KMS-11 (cell line): ENCODE results near the gene TOMM20.

ENCODE experiments used
- H2AFZ ChIP-seq: fragments of 200-600 bp; sonication (generic); 2 replicates; pipeline ENCODE4 v1.6.1; 2016; ENCODE audit warnings: antibody characterized with exemption, mixed run types, low read depth
- H3K27ac ChIP-seq: fragments of 200-600 bp; sonication (generic); 2 replicates; pipeline ENCODE4 v1.6.1; 2016; ENCODE audit warnings: mild to moderate bottlenecking, mixed run types
- H3K27me3 ChIP-seq: fragments of 200-600 bp; sonication (generic); 2 replicates; pipeline ENCODE4 v1.6.1; 2017; ENCODE audit warnings: mild to moderate bottlenecking, low read depth, mixed run types, moderate library complexity; ENCODE audit not compliant: insufficient read depth
- H3K36me3 ChIP-seq: fragments of 200-600 bp; sonication (generic); 2 replicates; pipeline ENCODE4 v1.6.1; 2017; ENCODE audit warnings: mild to moderate bottlenecking, mixed run types; ENCODE audit not compliant: insufficient read depth
- H3K4me1 ChIP-seq: fragments of 200-600 bp; sonication (generic); 2 replicates; pipeline ENCODE4 v1.6.1; 2016; ENCODE audit warnings: mild to moderate bottlenecking, low read depth, mixed run types; ENCODE audit not compliant: poor library complexity, severe bottlenecking
- H3K4me2 ChIP-seq: fragments of 200-600 bp; sonication (generic); 2 replicates; pipeline ENCODE4 v1.7.0; 2016; ENCODE audit warnings: mild to moderate bottlenecking, mixed run types
- H3K4me3 ChIP-seq: fragments of 200-600 bp; sonication (generic); IDR thresholded peaks from 2 replicates; pipeline ENCODE4 v1.6.1; 2017; ENCODE audit warnings: low read depth, low read length, mixed read lengths; ENCODE audit not compliant: insufficient read depth
- H3K79me2 ChIP-seq: fragments of 200-600 bp; sonication (generic); 2 replicates; pipeline ENCODE4 v1.6.1; 2016; ENCODE audit warnings: low read depth, mixed run types; ENCODE audit not compliant: insufficient read depth
- H3K9ac ChIP-seq: fragments of 200-600 bp; sonication (generic); 2 replicates; pipeline ENCODE4 v1.6.1; 2016; ENCODE audit warnings: mild to moderate bottlenecking, mixed run types
- H4K20me1 ChIP-seq: fragments of 200-600 bp; sonication (generic); 2 replicates; pipeline ENCODE4 v1.6.1; 2016; ENCODE audit warnings: mild to moderate bottlenecking, mixed run types; ENCODE audit not compliant: insufficient read depth
- TF ChIP-seq, protein P1 (sequence below): fragments of 200-600 bp; sonication (generic); conservative IDR thresholded peaks from 2 replicates; pipeline ENCODE4 v1.6.1; 2017; ENCODE audit warnings: low read depth, mild to moderate bottlenecking, antibody characterized with exemption, low read length, moderate library complexity, mixed read lengths

The TOMM20 gene

DNA sequence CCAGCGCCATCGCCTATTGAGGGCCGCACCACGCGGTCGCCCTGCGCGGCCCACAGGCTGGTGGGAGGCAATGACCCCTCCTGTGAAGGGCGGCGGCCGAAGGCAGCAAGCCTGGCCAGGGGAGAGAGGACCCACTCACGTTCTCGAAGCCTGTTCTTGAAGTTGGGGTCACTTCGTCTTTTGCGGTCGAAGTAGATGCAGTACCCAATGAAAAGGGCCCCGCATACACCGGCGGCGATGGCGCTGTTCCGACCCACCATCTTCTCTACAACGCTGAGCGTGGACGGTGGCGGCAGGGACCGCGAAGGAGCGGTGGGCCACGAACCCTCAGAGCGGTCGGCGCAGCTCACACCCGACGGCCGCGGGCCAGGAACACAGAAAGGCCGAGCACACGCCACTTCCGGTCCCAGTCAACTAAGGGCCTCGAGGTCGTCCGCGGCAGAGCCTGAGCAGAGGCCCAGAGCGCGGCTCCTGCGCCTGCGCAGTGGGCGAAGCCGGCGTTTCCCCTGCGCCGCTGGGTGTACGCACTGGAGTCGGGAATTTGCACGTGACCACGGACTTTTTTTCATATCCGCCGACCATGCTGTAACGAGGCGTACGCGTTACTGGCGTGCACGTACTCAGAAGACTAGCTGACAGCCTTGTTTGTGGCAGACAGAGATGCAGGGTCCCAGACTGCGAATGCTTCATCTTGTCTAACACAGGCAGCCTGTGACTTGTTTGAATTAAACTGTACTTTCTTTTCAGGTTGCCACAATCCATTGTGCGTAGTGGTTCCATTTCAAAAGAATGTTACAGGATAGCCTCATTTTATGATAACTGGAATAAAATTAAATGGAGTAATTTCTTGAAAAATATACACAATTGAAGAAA lies at the start of gene TOMM20:
Gene TOMM20 (minus strand): TSS at position 382 of the 873 bp plus-strand sequence. CDS start 122 bp downstream, at position 260.
- peak within 1 kb of the TSS; percentile 66 for H2AFZ ChIP-seq
- H3K27ac ChIP-seq, result peak within 1 kb of the TSS; percentile 79
- peaks cover 49% of the 10 kb centered on the region for H3K79me2 ChIP-seq
- H3K27me3 ChIP-seq, result no peaks in the 10 kb centered on the region
- H3K4me3 ChIP-seq, result peak within 1 kb of the TSS; percentile 95
- H3K4me1 ChIP-seq, result peaks cover 45% of the 10 kb centered on the region
- peaks cover 28% of the 10 kb centered on the region for H4K20me1 ChIP-seq
- peaks cover 17% of the 10 kb centered on the region; the same call in 1 of the 2 replicates for H3K36me3 ChIP-seq
- peak within 1 kb of the TSS; percentile 94 for H3K9ac ChIP-seq
- TF ChIP-seq, protein P1, sequence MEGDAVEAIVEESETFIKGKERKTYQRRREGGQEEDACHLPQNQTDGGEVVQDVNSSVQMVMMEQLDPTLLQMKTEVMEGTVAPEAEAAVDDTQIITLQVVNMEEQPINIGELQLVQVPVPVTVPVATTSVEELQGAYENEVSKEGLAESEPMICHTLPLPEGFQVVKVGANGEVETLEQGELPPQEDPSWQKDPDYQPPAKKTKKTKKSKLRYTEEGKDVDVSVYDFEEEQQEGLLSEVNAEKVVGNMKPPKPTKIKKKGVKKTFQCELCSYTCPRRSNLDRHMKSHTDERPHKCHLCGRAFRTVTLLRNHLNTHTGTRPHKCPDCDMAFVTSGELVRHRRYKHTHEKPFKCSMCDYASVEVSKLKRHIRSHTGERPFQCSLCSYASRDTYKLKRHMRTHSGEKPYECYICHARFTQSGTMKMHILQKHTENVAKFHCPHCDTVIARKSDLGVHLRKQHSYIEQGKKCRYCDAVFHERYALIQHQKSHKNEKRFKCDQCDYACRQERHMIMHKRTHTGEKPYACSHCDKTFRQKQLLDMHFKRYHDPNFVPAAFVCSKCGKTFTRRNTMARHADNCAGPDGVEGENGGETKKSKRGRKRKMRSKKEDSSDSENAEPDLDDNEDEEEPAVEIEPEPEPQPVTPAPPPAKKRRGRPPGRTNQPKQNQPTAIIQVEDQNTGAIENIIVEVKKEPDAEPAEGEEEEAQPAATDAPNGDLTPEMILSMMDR, result no peak
- peak within 1 kb of the TSS; percentile 97 for H3K4me2 ChIP-seq

DNA sequence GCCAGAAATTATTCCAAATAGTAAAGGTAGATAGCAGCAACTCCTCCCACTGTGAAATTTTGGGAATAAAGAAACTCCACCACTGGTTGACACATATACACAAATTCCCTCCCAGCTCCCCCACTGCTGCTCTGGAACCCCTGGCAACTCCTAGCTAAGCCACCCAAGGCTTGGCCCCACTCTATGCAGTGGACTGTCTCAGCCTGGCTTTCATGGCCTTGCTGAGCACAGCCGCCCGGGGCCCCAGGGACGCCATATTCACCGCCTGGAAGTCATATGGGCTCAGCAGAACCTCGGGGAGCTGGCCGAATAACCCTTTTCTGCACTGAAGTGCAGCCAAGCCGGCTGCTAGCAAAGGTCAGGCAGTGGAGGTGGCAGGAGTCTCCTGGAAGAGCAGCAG lies 47.8 kb upstream of the TOMM20 start:
- Histone ChIP-seq H3K4me2 (no peak overlapping the region), H3K4me3 (no peak overlapping the region), H3K36me3 (peaks cover 7% of the 10 kb centered on the region; the same call in 1 of the 2 replicates), H3K27me3 (no peaks in the 10 kb centered on the region), H3K79me2 (no peaks in the 10 kb centered on the region), H3K27ac (no peak overlapping the region), H3K4me1 (peaks cover 14% of the 10 kb centered on the region), H4K20me1 (no peaks in the 10 kb centered on the region), H2AFZ (no peak overlapping the region), H3K9ac (no peak overlapping the region)
- TF ChIP-seq, protein P1, result no peak

DNA sequence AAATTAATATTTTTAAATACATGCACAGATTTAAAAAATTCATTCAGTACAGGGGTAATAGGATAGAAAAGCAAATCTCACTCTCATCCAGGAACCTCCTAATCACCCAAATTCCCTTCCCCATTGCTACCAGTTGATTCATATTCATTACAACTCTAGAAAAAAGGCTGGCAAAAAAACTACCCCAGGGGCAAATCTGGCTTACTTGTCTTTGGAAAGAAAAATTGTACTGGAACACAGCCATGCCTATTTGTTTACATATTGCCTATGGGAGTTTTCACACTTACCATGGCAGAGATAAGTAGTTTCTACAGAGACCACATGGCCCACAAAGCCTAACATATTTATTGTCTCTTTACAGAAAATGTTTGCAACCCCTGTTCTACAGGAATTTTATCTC lies 41.3 kb upstream of the TOMM20 start:
- peaks cover 7% of the 10 kb centered on the region; the same call in 1 of the 2 replicates for H3K36me3 ChIP-seq
- H3K4me1 ChIP-seq, result no peaks in the 10 kb centered on the region
- H3K27me3 ChIP-seq, result no peaks in the 10 kb centered on the region
- H3K9ac ChIP-seq, result no peak overlapping the region
- no peak overlapping the region for H3K4me2 ChIP-seq
- no peaks in the 10 kb centered on the region for H3K79me2 ChIP-seq
- no peak overlapping the region for H3K4me3 ChIP-seq
- no peak overlapping the region for H2AFZ ChIP-seq
- no peaks in the 10 kb centered on the region for H4K20me1 ChIP-seq
- H3K27ac ChIP-seq, result no peak overlapping the region
- TF ChIP-seq, protein P1, result no peak

DNA sequence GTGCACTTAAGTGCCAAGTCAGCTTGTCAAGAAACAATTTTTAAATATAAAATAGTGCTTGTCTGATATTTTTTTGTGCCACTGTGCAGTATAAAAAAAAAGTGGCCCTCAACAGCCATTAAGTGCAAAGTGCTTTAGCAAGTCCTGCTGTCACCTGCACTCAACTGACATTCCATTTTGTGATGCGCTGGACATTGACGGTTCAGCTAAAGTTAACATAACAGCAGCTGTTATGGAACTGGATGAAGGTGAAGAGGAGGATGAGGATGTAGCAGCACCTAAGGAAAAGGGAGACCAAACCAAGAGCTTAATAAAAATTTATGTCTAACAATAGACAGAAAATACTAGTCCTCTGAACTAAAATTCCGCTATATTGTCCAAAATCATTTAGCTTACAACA lies 39.7 kb upstream of the TOMM20 start:
- H3K9ac ChIP-seq, result no peak overlapping the region
- H2AFZ ChIP-seq, result no peak overlapping the region
- TF ChIP-seq, protein P1, result no peak
- H3K36me3 ChIP-seq, result no peaks in the 10 kb centered on the region
- no peaks in the 10 kb centered on the region for H3K27me3 ChIP-seq
- no peaks in the 10 kb centered on the region for H4K20me1 ChIP-seq
- no peaks in the 10 kb centered on the region for H3K79me2 ChIP-seq
- no peaks in the 10 kb centered on the region for H3K4me1 ChIP-seq
- H3K27ac ChIP-seq, result no peak overlapping the region
- no peak overlapping the region for H3K4me3 ChIP-seq
- H3K4me2 ChIP-seq, result no peak overlapping the region
